Measurements from ENCODE around the gene DRC3.

GRCh38 chr17:18028952-18029540 lies 56.4 kb downstream of the DRC3 start:
- no peak for TF ChIP-seq MAX (IDR thresholded peaks at IDR 0.05; ENCODE audit: low read depth, low read length)
- no peak for TF ChIP-seq BCL3 (IDR thresholded peaks at IDR 0.05; ENCODE audit: borderline replicate concordance, insufficient read depth, low read depth, low read length, poor library complexity, severe bottlenecking)
- TF ChIP-seq CTCF (IDR thresholded peaks at IDR 0.05 in 2 of 3, conservative IDR thresholded peaks at IDR 0.05 in 1 of 3; ENCODE audit: control insufficient read depth in 2 of 3, extremely low read depth in 1 of 3, insufficient read depth in 1 of 3, low read depth in 3 of 3, low read length in 3 of 3), result no peak
- no peak for TF ChIP-seq POLR2AphosphoS5 (IDR thresholded peaks at IDR 0.05; ENCODE audit: low read length)
- no peak for TF ChIP-seq GABPA (IDR thresholded peaks at IDR 0.05; ENCODE audit: low read depth)
- no peak for TF ChIP-seq POLR2AphosphoS2 (IDR thresholded peaks at IDR 0.05; ENCODE audit: low read depth, low read length)
- TF ChIP-seq MEF2B (IDR thresholded peaks at IDR 0.05; ENCODE audit: partially characterized antibody, poor library complexity, severe bottlenecking), result no peak
- no peak for TF ChIP-seq SKIL (IDR thresholded peaks at IDR 0.05; ENCODE audit: low read depth, poor library complexity, severe bottlenecking)
- TF ChIP-seq IKZF2 (IDR thresholded peaks at IDR 0.05), result no peak
- no peak for TF ChIP-seq RBBP5 (conservative IDR thresholded peaks at IDR 0.05)
- TF ChIP-seq FOS (IDR thresholded peaks at IDR 0.05; ENCODE audit: borderline replicate concordance, extremely low read depth, insufficient read length), result no peak
- TF ChIP-seq JUND (IDR thresholded peaks at IDR 0.05; ENCODE audit: low read depth, low read length), result no peak
- TF ChIP-seq REST (IDR thresholded peaks at IDR 0.05; ENCODE audit: low read depth, low read length), result no peak
- TF ChIP-seq FOXM1 (IDR thresholded peaks at IDR 0.05; ENCODE audit: low read depth, low read length), result no peak
